IMR-90 (cell line): Measurements from ENCODE around the gene PRXL2C. TPM values are rescaled to one million over a fixed set of nuclear protein-coding genes. Genes with fewer than 3 reads are reported as not detected.

Experiments used
- ATAC-seq: fragments of 200-7000 bp; cut with Tn5 transposase; 2 replicates; pipeline ENCODE4 v1.9.1; 2020; ENCODE audit warnings: low read depth, mild to moderate bottlenecking, moderate library complexity
- BruUV-seq: library from RNA; stranded (reverse); fragments of 400-500 nt; replicated peaks from 2 replicates; lab custom pipeline; 2021; lab: Mats Ljungman, UMichigan
- CTCF ChIA-PET: fragments of 300-600 bp; formaldehyde crosslinking; extraction: SDS; loops from one replicate; lab custom pipeline; 2021; ENCODE audit warnings: antibody characterized with exemption; lab: Yijun Ruan, JAX
- POLR2A ChIA-PET: fragments of 300-600 bp; sonication (Branson Sonifier 250); formaldehyde crosslinking; loops from one replicate; lab custom pipeline; 2022; ENCODE audit warnings: antibody characterized with exemption; ENCODE audit not compliant: unreplicated experiment; lab: Charles Lee
- DNase-seq: peaks from one replicate; pipeline ENCODE4 v3.0.0; 2013
- H2AFZ ChIP-seq: replicated peaks from 2 replicates; pipeline ENCODE3; 2013; ENCODE audit warnings: low read length, mild to moderate bottlenecking; ENCODE audit not compliant: poor library complexity
- H2AK5ac ChIP-seq: 2 replicates; pipeline ENCODE4 v1.6.1; 2013; ENCODE audit warnings: low read depth, low read length, inconsistent platforms
- H2AK9ac ChIP-seq: replicated peaks from 2 replicates; pipeline ENCODE3; 2013; ENCODE audit warnings: mild to moderate bottlenecking, low read depth, low read length, moderate library complexity; ENCODE audit not compliant: poor library complexity
- H2BK120ac ChIP-seq: 2 replicates; pipeline ENCODE4 v1.6.1; 2013; ENCODE audit warnings: low read depth, low read length, inconsistent platforms
- H2BK15ac ChIP-seq: 3 replicates; pipeline ENCODE4 v1.6.1; 2013; ENCODE audit warnings: low read depth, low read length, inconsistent platforms
- H2BK20ac ChIP-seq: 2 replicates; pipeline ENCODE4 v1.6.1; 2013; ENCODE audit warnings: low read depth, mild to moderate bottlenecking, inconsistent platforms, low read length, moderate library complexity
- H2BK5ac ChIP-seq: 2 replicates; pipeline ENCODE4 v1.6.1; 2013; ENCODE audit warnings: mild to moderate bottlenecking, low read depth, low read length, inconsistent platforms; ENCODE audit not compliant: poor library complexity, severe bottlenecking
- H3K14ac ChIP-seq: replicated peaks from 2 replicates; pipeline ENCODE4 v1.6.1; 2013; ENCODE audit warnings: low read depth, low read length, inconsistent platforms
- H3K18ac ChIP-seq: 2 replicates; pipeline ENCODE4 v1.6.1; 2013; ENCODE audit warnings: low read depth, low read length, control low read depth
- H3K23ac ChIP-seq: 2 replicates; pipeline ENCODE4 v1.6.1; 2013; ENCODE audit warnings: low read depth, low read length, inconsistent platforms
- H3K27ac ChIP-seq: 2 replicates; pipeline ENCODE4 v1.5.1; 2013; ENCODE audit warnings: mild to moderate bottlenecking, control low read depth, low read length; ENCODE audit not compliant: insufficient read depth
- H3K27me3 ChIP-seq: 2 replicates; pipeline ENCODE4 v1.6.1; 2013; ENCODE audit warnings: low read length; ENCODE audit not compliant: control insufficient read depth, insufficient read depth
- H3K36me3 ChIP-seq: 2 replicates; pipeline ENCODE4 v1.6.1; 2013; ENCODE audit warnings: low read length, mixed read lengths; ENCODE audit not compliant: control insufficient read depth, insufficient read depth
- H3K4ac ChIP-seq: 2 replicates; pipeline ENCODE4 v1.6.1; 2013; ENCODE audit warnings: low read depth, low read length, inconsistent platforms
- H3K4me1 ChIP-seq: 2 replicates; pipeline ENCODE4 v1.6.1; 2013; ENCODE audit warnings: low read length, mixed read lengths; ENCODE audit not compliant: control insufficient read depth, insufficient read depth
- H3K4me2 ChIP-seq: 2 replicates; pipeline ENCODE4 v1.6.1; 2013; ENCODE audit warnings: low read depth, mild to moderate bottlenecking, control low read depth, low read length, moderate library complexity
- H3K4me3 ChIP-seq: 2 replicates; pipeline ENCODE4 v1.5.1; 2013; ENCODE audit warnings: low read depth, mild to moderate bottlenecking, control low read depth, low read length, moderate library complexity; ENCODE audit not compliant: insufficient read depth
- H3K56ac ChIP-seq: 2 replicates; pipeline ENCODE4 v1.6.1; 2013; ENCODE audit warnings: low read length, inconsistent platforms; ENCODE audit not compliant: insufficient read depth; ENCODE audit errors: extremely low read depth
- H3K79me1 ChIP-seq, 2 experiments: 2 replicates each; pipeline ENCODE4 v1.6.1; 2013; ENCODE audit warnings: low read length in 2 of 2, inconsistent platforms in 1 of 2, low read depth in 1 of 2
- H3K9ac ChIP-seq: 2 replicates; pipeline ENCODE4 v1.6.1; 2013; ENCODE audit warnings: low read depth, low read length, control low read depth
- H3K9me1 ChIP-seq: 2 replicates; pipeline ENCODE4 v1.6.1; 2013; ENCODE audit warnings: low read length, inconsistent platforms; ENCODE audit not compliant: insufficient read depth
- H3K9me3 ChIP-seq: 2 replicates; pipeline ENCODE4 v1.6.1; 2013; ENCODE audit warnings: low read length; ENCODE audit not compliant: control insufficient read depth, insufficient read depth
- H4K20me1 ChIP-seq: 2 replicates; pipeline ENCODE4 v1.6.1; 2013; ENCODE audit warnings: low read length, inconsistent platforms; ENCODE audit not compliant: insufficient read depth
- H4K5ac ChIP-seq: 2 replicates; pipeline ENCODE4 v1.6.1; 2013; ENCODE audit warnings: mild to moderate bottlenecking, low read depth, low read length, control low read depth
- H4K8ac ChIP-seq, 2 experiments: 2 replicates each; pipeline ENCODE4 v1.6.1; 2013; ENCODE audit warnings: low read depth in 2 of 2, low read length in 2 of 2, control low read depth in 1 of 2, inconsistent platforms in 1 of 2
- H4K91ac ChIP-seq: 2 replicates; pipeline ENCODE4 v1.6.1; 2013; ENCODE audit warnings: low read depth, low read length, inconsistent platforms; ENCODE audit not compliant: insufficient read depth
- BHLHE40 ChIP-seq: fragments of 150-350 bp; IDR thresholded peaks from 2 replicates; pipeline ENCODE4 v1.6.1; 2016; ENCODE audit warnings: mild to moderate bottlenecking, low read depth, low read length
- CEBPB ChIP-seq: IDR thresholded peaks from 2 replicates; pipeline ENCODE4 v1.6.1; 2012; ENCODE audit warnings: low read depth, low read length, improper control_type of control experiment
- CHD1 ChIP-seq: IDR thresholded peaks from 2 replicates; pipeline ENCODE4 v1.6.1; 2012; ENCODE audit warnings: low read depth, low read length, improper control_type of control experiment
- CTCF ChIP-seq: conservative IDR thresholded peaks from 2 replicates; pipeline ENCODE4 v1.5.1; 2012; ENCODE audit warnings: mild to moderate bottlenecking, low read depth, low read length, improper control_type of control experiment
- ELK1 ChIP-seq: fragments of 150-350 bp; IDR thresholded peaks from 2 replicates; pipeline ENCODE4 v1.6.1; 2016; ENCODE audit warnings: low read depth, mild to moderate bottlenecking, low read length, moderate library complexity, borderline replicate concordance
- MAFK ChIP-seq: IDR thresholded peaks from 2 replicates; pipeline ENCODE4 v1.6.1; 2012; ENCODE audit warnings: low read depth, low read length, improper control_type of control experiment
- NFE2L2 ChIP-seq: fragments of 150-350 bp; IDR thresholded peaks from 2 replicates; pipeline ENCODE4 v1.6.1; 2016; ENCODE audit warnings: low read depth, mild to moderate bottlenecking, low read length
- POLR2A ChIP-seq: IDR thresholded peaks from 2 replicates; pipeline ENCODE4 v1.6.1; 2012; ENCODE audit warnings: mild to moderate bottlenecking, low read depth, low read length
- RAD21 ChIP-seq: IDR thresholded peaks from 2 replicates; pipeline ENCODE4 v1.6.1; 2012; ENCODE audit warnings: low read length, improper control_type of control experiment
- RCOR1 ChIP-seq: IDR thresholded peaks from 2 replicates; pipeline ENCODE4 v1.6.1; 2012; ENCODE audit warnings: mild to moderate bottlenecking, low read length, improper control_type of control experiment; ENCODE audit not compliant: insufficient replicate concordance
- RFX5 ChIP-seq: IDR thresholded peaks from 2 replicates; pipeline ENCODE4 v1.8.0; 2012; ENCODE audit warnings: low read depth, mild to moderate bottlenecking, low read length, moderate library complexity
- USF2 ChIP-seq: fragments of 150-350 bp; IDR thresholded peaks from 2 replicates; pipeline ENCODE4 v1.6.1; 2017; ENCODE audit warnings: mild to moderate bottlenecking, antibody characterized with exemption, low read length, low read depth
- WGBS, 2 experiments: methylation state at CpG; one replicate each; pipeline versions ENCODE4 v1.1.5 to v1.1.7; 2013; ENCODE audit warnings: missing lambda C conversion rate in 2 of 2; ENCODE audit not compliant: insufficient read length in 1 of 2; ENCODE audit errors: extremely low coverage in 2 of 2; 5-methylcytosine and 5-hydroxymethylcytosine counted together
- dilution Hi-C: fragments of 300-500 bp; cut with HindIII; formaldehyde crosslinking; loops from one replicate; pipeline ENCODE4 v1.14.3; 2018; ENCODE audit warnings: low sequenced_read_pairs; ENCODE audit not compliant: unreplicated experiment
- in situ Hi-C: fragments of 300-500 bp; cut with MboI; formaldehyde crosslinking; loops from 3 replicates; pipeline ENCODE4 v1.14.3; 2019; ENCODE audit warnings: low sequenced_read_pairs, inconsistent platforms, mixed read lengths
- intact Hi-C: fragments of 100-400 bp; cut with micrococcal nuclease; formaldehyde crosslinking; loops from 2 replicates; pipeline ENCODE4 v1.10.0; 2022
- polyA plus RNA-seq, 3 experiments: library from polyadenylated mRNA; depleted of rRNA; stranded (reverse); fragments of >200 nt; gene quantifications; 2 replicates each; pipeline ENCODE4 v1.2.3, GENCODE V29; 2012; ENCODE audit warnings: low replicate concordance in 1 of 3
- total RNA-seq: library from RNA; depleted of rRNA; stranded (reverse); fragments of >200 nt; gene quantifications from 2 replicates; pipeline ENCODE4 v1.2.3, GENCODE V29; 2012

Gene PRXL2C
- total and polyA plus RNA-seq, 2 of the 4 experiments (the other 2 are of a cell fraction): 2.7 to 9.0 TPM

DNA sequence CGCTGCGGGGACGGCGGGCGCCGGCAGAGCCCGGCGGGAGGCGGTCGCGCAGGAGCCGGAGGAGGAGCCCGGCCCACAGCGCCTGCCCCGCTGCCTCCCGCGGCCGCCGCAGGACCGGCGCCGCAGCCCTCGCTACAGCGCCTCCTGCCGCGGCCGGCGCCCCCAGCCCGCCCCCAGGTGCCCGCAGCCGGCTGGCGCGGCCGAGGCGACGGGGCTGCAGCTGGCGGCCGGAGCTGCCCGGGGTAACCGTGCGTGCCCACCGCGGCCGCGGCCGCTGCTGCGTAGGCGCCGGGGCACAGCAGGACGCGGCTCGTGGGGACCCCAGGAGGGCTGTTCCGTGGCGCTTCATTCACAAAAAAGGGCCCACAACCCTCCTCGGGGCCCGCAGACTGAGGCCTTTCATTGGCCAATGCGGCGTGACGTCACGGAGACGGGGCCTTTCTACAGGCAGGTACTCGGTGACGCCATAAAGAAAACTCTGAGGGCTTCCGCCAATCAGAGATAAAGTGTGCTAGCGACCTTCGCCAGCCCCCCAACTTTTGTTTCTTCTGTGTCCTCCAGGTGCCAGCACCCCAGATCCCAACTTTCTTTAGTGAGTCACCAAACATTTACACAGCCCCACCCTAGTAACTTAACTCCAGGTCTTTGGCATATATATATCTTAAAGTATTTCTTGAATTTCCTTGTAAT is 35.5 kb downstream of the PRXL2C start, which contains the start of gene CDC14B (continued):
- TF ChIP-seq RFX5 (peak; percentile 67), NFE2L2 (no peak), MAFK (no peak)

DNA sequence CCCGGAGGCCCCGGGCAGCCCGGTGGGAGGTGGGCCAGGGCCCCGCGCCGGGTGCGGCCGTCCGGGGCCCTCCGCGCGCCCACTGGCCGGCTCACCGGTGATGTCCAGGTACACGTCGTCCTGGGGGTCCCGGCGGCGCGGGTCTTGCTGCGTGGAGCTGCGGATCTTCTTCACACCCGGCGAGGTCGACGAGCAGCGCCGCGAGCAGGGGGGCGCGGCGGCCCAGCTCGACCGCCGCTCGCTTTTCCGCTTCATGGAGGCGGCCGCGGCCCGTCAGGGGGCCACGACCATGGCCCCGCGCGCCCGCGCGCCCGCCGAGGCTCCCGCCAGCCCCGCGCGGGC is 36.0 kb downstream of the PRXL2C start:
- Histone ChIP-seq H3K4me3 (peak overlapping the region; percentile 88), H3K18ac (no peak overlapping the region), H3K14ac (no peak overlapping the region), H2BK15ac (no peak overlapping the region), H4K5ac (no peak overlapping the region), H2BK20ac (no peak overlapping the region), H2BK5ac (no peak overlapping the region), H4K91ac (no peak overlapping the region), H3K27ac (peak overlapping the region; percentile 11; the same call in 1 of the 2 replicates), H3K56ac (no peak overlapping the region), H3K4me2 (peak overlapping the region; percentile 23; the same call in 1 of the 2 replicates), H3K9me1 (peaks cover 5% of the 10 kb centered on the region; the same call in 1 of the 2 replicates), H3K79me1 (peaks cover 10 to 31% of the 10 kb centered on the region in 2 experiments), H2AK9ac (peak overlapping the region; percentile 60), H2BK120ac (no peak overlapping the region), H2AK5ac (no peak overlapping the region), H3K4me1 (peaks cover 5% of the 10 kb centered on the region; the same call in 1 of the 2 replicates), H3K23ac (no peak overlapping the region), H2AFZ (peak overlapping the region; percentile 89), H3K4ac (no peak overlapping the region), H4K20me1 (peaks cover 8% of the 10 kb centered on the region; the same call in 1 of the 2 replicates), H3K36me3 (no peaks in the 10 kb centered on the region), H3K9ac (peak overlapping the region; percentile 48; the same call in 1 of the 2 replicates), H3K9me3 (no peaks in the 10 kb centered on the region), H3K27me3 (no peaks in the 10 kb centered on the region), H4K8ac (no peak overlapping the region)
- WGBS, 2 experiments: 1% methylated on average over 40 of the region's 54 CpGs; no CpG with 5 or more reads in 1 of the 2 experiments
- dilution Hi-C loops (no loop called here), intact Hi-C loops (loop anchor here (1.0 kb wide), 1 partner anchor 201 kb away; the partner anchor contains the start of gene ZNF367), in situ Hi-C loops (no loop called here)
- BruUV-seq: no TSS peak
- ChIA-PET CTCF (interaction anchor here (0.7 kb wide), 1 partner anchor 12 kb away, joined by 3 read pairs; no protein-coding TSS in a partner anchor), POLR2A (interaction anchor here (0.6 kb wide), 1 partner anchor 142 kb away, joined by 3 read pairs; no protein-coding TSS in a partner anchor)
- DNase-seq: no peak
- ATAC-seq: no peak; the same call in 1 of the 2 replicates
- TF ChIP-seq CHD1 (no peak), ELK1 (no peak), CTCF (no peak), RCOR1 (no peak), BHLHE40 (no peak), NFE2L2 (no peak), MAFK (no peak), RAD21 (no peak), RFX5 (no peak), CEBPB (no peak), USF2 (no peak), POLR2A (no peak)
